GM10266 (cell line): ENCODE results near the gene SNCB.

ENCODE experiments used
- DNase-seq: peaks from one replicate; pipeline ENCODE4 v3.0.0; 2012; ENCODE audit errors: extremely low spot score
- CTCF ChIP-seq: IDR thresholded peaks from 2 replicates; pipeline ENCODE4 v1.5.1; 2012; ENCODE audit warnings: mild to moderate bottlenecking, low read depth; ENCODE audit not compliant: control insufficient read depth, insufficient read depth; ENCODE audit errors: missing control alignments

SNCB gene

GRCh38 chr5:176574297-176574591 lies 56.1 kb downstream of the SNCB start:
- DNase-seq = no peak
- TF ChIP-seq CTCF = no peak

GRCh38 chr5:176573564-176574296 lies 56.6 kb downstream of the SNCB start:
- peak; percentile 87 for DNase-seq
- peak; percentile 79 for TF ChIP-seq CTCF
